ENCODE data around the gene SBNO1.

DNA sequence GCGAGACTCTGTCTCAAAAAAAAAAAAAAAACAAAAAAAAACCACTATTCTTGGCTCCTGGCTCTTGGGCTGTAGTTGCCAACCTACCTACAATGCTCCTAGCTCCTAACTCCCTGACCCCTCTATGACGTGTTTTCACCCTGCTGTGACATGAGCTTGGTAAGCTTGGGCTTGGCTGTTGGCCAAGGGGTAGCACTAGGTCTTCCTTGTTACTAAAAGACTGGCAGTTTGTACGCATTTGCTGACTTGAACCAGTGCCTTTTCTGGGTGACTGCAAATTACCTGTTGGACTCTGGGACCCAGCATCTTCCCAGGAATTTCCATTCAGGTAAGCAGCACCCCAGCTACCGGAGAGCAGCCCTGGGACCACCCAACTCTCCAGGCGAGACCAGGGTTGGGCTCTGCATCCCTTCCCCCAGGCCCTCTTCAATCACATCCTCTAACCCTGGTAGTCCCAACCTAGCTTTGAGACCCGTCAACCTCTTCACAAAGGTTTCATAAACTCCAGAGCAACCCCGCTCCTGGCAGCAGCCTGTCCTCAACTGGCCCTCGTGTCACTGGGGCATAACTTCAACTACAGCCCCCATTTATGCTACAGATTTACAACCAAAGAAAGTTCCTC, 101.3 kb downstream of the SBNO1 start:
- TF ChIP-seq, protein P1, sequence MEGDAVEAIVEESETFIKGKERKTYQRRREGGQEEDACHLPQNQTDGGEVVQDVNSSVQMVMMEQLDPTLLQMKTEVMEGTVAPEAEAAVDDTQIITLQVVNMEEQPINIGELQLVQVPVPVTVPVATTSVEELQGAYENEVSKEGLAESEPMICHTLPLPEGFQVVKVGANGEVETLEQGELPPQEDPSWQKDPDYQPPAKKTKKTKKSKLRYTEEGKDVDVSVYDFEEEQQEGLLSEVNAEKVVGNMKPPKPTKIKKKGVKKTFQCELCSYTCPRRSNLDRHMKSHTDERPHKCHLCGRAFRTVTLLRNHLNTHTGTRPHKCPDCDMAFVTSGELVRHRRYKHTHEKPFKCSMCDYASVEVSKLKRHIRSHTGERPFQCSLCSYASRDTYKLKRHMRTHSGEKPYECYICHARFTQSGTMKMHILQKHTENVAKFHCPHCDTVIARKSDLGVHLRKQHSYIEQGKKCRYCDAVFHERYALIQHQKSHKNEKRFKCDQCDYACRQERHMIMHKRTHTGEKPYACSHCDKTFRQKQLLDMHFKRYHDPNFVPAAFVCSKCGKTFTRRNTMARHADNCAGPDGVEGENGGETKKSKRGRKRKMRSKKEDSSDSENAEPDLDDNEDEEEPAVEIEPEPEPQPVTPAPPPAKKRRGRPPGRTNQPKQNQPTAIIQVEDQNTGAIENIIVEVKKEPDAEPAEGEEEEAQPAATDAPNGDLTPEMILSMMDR (conservative IDR thresholded peaks at IDR 0.05) = no peak
- TF ChIP-seq ZFX (IDR thresholded peaks at IDR 0.05) = no peak

Data from C4-2B (cell line).